Activated T-helper 1 cell treated with Interleukin-2 at 50 U/mL for 16 hours (primary cell): Measurements from ENCODE around the gene RASD1.
"Not testable (repeated sequence)": the region's sequence is repeated elsewhere in the genome, so short reads cannot be mapped to it uniquely, and the experiment has no call there.

Source experiments
- DNase-seq: peaks from one replicate; pipeline ENCODE4 v3.0.0-alpha.2; 2020; ENCODE audit warnings: low read depth

Gene RASD1

DNA sequence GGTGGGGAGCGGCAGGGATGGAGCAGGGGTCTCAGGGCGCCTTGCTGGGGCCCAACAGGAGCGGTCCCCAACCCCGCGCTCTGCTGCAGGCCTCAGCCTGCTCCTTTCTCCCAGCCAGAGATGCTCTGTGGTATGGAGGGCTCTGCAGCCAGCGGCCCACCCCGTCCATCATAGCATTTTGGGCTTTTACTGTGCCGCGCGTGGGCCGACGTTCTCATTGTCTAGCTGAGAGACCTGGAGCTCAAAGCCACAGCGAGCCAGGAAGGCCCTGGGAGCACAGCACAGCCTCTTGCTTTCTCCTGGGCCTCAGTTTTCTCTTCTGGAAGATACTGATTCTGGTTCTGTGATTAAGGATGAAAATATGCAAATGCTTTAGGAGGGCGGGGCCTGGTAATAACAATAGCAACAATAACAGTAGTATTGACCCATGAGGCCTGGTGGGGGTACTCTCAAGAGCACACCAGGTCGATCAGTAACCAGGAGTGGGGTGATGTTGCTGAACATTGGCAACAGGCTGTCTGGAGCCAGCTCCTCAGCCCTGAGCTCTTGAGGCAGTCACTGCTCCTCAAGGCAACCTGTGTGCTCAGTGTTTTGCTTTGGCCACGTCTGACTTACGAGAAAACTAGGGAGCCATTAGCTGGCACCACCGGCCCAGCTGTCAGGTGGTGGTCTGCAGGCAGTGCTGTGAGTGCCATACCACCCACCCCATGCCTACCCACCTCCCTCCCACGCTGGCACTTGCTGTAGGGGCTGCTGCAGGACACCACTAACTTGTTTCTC, 1.1 kb upstream of the RASD1 start:
- DNase-seq, result no peak

DNA sequence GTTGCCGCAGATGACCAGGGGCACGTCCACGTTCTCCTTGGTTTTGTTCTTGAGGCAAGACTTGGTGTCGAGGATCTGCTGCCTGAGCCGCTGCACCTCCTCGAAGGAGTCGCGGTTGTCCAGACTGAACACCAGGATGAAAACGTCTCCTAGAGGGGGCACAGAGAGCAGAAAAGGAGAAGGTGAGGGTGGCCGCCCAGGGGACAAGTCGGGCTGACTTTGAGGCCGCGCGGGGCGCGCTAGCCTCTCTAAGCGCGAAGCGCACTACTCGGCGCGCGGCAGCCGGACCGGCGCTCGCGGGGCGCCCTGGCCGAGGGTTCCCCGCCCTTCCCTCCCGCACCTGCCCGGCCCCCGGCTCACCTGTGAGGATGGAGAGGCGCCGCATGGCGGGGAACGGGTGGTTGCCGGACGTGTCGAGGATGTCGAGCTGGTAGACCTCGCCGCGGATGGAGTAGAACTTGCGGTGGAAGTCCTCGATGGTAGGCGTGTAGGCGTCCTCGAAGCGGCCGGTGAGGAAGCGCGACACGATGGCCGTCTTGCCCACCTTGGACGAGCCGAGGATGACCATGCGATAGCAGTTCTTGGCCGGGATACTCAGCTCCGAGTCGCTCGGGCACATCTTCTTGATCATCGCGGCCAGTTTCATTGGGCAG, 533 bp downstream of the RASD1 start:
- DNase-seq, result no peak

DNA sequence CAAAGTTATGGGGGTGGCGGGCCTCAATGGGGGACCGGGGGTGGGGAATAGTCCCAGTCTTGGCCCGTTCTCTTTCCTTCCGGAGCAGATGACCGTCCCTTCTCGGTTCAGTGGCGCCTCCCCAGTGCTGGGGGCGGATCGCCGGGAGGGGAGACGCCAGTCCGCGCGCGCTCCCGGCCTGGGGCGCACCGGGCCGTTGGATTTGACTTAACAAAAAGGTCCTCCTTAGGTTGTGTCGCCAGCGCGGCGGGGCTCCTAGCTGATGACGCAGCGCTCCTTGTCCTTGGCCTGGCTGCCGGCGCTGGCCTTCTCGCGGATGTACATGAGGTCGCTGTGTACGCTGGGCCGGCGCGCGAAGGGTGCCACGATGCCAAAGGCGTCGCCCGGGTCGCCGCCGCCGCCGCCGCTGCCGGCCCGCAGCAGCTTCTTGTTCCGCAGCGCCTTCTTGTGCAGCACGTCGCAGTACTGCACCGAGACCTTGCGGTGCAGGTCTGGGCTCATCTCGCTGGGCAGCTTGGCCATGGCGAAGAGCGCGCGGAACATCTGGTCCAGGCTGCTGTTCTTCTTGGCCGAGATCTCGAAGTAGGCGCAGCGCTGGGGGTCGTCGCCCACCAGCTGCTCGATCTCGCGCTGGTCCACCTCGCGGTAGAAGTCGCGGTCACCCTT, 1.2 kb downstream of the RASD1 start:
- DNase-seq, result no peak

GRCh38 chr17:17494499-17494869, 1.7 kb downstream of the RASD1 start:
- no peak for DNase-seq

DNA sequence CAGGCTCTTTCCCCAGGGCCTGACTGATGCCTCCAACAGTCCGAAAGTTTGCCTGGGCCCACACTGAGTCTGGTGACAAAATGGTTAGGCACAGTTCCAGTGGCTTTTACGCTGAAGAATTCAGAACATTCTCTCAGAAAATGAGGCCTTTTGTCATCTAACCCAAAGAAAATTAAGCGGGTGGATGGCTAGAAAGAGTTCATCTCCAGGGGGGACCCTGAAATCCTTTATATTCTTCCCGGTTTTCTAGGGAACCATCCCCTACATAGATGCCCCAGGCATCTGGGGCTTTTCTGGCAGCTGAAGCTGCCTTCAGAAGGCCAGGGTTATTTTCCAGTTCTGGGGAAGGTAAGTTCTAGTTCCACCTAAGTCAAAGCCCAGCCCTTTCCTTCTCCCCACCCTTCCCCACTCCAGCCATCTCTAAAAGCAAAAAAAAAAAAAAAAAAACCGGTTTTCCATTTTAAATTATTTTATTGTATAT, 2.2 kb downstream of the RASD1 start:
- no peak for DNase-seq

DNA sequence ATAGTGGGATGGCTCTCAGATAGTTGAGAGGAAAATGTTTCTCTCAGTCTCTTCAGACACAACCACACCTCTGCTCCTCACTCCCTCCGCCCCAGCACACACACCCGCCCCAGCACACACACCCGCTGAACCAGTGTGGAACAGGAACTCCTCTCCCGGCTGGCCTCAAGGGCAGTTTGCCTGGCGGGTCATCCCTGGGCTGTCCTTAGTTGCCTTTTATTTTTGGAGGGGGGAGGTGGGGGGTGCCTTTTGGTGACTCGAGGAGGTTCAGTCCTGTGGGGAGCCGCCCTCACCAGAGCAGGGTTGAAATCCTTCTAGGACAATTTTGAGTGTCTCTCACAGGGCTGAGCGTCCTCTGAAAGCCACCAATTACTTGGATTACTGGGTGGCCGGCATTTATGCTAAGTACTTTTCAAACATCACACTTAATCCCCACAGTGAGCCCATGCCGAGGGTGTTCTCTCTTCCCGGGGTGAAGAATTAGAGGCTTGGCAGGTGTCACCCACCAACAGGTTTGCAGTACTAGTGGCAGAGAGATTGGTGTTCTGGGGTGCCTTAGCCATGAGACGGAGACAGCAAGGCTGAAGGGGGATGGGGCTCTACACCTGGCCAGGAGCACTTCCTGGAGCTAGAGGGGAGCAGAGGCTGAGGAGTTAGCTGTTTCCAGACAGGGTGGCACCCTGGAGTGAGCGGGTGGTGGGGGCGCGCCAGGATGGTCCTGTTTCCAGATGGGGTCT, 2.8 kb downstream of the RASD1 start:
- DNase-seq, result no peak

DNA sequence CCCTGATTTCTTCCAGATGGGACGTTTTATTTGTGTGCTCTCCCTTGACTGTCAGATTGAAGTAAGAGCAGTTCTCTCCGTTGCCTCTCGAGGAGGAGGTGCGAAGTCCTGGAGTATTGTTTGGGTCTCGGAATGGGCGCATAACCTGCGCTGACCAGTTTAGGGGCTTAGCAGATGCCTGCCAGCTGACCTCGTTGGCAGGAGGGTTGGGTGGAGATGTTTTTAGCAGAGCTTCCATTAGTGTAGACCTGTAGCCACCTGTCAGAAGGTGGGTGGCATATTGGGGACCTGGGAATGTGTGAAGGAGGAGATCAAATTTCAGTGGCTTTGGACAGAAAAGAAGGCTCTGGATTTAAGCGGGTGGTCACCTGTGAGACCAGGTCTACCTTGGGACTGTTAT, 3.6 kb downstream of the RASD1 start:
- no peak for DNase-seq

DNA sequence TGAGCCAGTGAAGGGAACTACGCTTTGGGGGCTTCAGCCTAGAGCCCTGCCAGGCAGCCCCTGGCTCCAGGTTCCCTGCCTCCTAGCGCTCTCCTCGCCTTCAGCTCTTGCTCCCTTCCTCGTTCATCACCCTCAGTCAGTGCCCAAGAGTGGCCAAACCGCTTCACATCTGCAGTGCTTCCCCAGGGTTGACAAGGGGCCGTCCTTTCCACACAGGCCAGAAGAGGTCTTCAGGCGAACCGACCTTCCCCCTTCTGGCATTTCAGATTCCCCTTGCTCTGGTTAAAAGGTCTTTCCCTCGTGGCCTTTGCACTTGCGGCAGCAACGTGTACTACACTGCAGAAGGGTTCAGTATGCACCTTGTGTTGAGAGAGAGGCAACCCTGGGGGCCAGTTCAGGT, 4.1 kb downstream of the RASD1 start:
- DNase-seq, result no peak

- DNase-seq, result no peak
These were observed 4.6 kb downstream of the RASD1 start for GRCh38 chr17:17491546-17491988.

DNA sequence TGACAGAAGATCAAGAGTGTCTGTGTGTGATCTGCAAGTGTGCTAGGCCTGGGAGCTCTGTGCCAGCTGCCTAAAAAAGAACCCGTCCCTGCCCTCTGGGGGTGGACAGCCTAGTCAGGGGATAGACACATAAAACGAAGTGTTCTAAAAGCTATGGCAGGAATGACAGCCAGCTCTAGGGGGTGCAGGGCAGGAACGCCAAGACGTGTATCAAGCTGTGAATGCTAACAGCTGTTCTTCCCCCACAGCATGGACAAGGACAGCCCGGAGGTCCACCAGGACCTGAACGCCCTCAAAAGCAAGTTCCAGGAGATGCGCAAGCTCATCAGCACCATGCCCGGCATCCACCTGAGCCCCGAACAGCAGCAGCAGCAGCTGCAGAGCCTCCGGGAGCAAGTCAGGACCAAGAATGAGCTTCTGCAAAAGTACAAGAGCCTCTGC, 5.1 kb downstream of the RASD1 start:
- DNase-seq, result no peak

DNA sequence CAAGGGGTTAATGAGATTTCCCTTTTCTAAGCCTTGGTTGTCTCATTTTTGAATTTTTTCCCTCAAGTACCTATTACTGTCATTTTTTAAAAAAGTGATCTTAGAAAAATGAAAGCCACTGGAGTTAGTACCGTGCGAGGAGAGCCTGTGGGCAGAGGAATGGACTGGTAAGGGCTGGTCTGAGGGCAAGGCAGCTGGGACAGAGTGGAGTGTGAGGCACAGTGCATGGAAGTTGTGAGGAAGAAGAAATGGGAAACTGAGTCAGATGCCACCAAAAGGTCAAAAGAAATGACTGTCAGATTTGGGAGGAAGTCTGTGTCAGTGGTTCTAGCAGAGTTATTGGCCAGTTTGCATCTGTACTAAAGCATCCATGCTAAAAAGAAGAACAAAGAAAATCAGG, 8.2 kb downstream of the RASD1 start:
- no peak for DNase-seq

GRCh38 chr17:17486416-17486815, 9.8 kb downstream of the RASD1 start:
- DNase-seq, result not testable (repeated sequence)

- DNase-seq, result no peak
These were observed 10.8 kb downstream of the RASD1 start for GRCh38 chr17:17485420-17485819.

DNA sequence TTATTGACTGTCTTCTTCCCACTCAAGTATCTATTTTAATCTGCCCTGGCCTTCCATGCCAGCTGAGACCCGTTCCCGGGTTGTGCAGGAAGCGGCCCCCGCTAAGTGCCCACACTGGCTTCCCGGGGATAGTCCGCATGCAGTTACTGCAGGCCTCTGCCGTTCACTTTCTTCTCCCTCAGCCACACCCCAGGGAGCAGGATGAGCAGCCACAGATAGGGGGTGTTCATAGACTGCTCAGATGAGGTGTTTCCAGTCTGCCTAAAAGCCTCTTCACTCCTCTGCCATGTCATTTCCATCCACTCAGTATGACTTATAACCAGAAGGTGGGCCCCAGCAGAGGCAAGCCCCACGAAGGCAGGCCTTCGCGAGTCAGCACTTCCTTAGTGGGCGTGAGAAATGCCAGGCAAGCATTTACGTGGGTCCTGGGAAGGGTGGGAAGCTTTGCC, 11.7 kb downstream of the RASD1 start:
- DNase-seq, result no peak

- no peak for DNase-seq
These were observed 14.3 kb downstream of the RASD1 start for GRCh38 chr17:17481860-17482259.

- DNase-seq, result no peak
These were observed 15.5 kb downstream of the RASD1 start for GRCh38 chr17:17480593-17481148.

DNA sequence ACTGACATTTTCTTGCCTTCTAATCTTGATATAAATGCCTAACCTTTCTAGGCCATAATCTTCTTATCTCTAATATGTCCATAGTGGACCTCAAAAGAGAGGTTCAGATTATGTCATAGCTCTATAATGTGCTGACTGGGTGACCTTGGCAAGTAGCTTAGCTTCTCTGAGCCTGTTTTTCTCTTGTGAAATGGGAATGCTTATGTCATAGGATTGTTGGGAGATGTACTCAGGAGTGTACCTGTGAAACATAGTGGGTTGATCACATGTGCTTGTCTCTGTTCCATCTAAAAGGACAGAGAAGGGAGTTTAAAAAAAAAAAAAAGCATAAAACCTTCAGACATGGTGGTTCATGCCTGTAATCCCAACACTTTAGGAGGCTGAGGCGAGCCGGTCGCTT, 17.0 kb downstream of the RASD1 start:
- no peak for DNase-seq

DNA sequence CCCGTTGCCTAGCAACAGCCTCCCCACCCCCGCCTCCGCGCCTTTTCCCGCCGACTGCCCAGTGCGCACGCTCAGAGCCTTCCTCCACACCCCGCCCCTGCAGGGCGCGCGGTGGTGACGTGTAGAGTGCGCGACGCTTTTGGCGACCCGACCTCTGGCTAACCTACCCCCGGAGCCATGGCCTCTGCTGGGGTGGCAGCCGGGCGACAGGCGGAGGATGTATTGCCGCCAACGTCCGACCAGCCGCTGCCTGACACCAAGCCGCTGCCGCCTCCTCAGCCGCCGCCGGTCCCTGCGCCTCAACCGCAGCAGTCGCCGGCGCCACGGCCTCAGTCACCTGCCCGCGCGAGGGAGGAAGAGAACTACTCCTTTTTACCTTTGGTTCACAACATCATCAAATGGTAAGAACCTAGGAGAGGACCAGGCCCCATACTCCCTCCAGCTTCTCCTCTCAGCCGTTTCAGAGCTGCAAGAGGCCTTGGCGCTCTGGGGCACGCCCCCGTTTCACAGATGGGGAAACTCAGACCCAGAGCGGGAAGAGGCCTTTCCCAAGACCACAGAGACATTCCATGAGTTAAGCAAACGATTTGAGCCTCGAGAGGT, 19.2 kb downstream of the RASD1 start, which contains the start of gene MED9:
Gene MED9, plus strand, starts transcription at position 136 of the 603 bp plus-strand sequence. Its CDS starts 42 bp downstream, at position 178.
- DNase-seq, result peak; percentile 91

DNA sequence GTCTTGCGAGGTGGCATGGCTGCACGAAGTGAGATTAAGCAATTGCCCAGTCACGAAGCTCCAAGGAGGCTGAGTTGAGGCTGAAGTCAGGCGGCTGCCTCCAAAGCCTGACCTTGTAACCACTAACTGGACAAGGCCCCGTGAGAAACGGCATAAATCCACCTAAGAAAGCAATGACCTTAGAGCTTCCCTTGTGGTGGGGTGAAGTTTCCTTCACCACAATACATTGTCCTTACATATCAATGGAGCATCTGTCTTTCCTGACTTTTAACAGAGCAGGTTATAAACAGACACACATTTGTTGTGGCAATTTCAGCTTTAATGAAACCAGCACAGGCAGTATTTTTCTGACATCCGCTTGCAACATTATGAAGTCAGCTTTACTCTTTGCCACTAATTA, 21.9 kb downstream of the RASD1 start:
- DNase-seq, result no peak

DNA sequence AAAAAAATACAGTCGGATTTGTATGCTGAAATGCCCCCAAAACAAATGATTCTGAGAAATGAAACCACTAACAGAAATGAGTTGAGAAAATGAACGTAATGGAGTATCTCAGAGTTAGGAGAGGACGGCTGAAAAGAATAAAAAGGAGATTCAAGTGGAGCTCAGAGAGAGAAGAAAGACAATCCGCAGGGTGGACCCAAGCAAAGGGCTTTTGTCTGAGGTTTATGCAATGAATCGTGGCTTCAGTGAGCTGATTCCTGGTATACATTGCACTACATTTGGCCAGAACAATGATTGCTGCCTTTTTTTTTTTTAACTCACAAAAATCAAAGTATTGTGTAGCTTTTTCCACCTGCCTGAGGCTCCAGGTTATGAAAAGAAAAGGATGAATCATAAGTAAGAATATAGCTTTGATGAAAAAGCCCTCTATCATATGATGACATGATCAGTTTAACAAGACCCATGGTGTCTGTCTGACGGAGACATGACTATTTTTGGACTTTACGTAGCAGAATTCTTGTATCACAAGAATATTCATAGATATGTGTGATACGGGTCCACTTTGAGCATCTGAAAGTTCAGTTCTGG, 23.8 kb downstream of the RASD1 start:
- no peak for DNase-seq

- no peak for DNase-seq
These were observed 26.2 kb downstream of the RASD1 start for GRCh38 chr17:17469996-17470395.
